UCSD-AML1 (cell line): ENCODE measurements around the gene CCDC82.

Source experiments
- DNase-seq: peaks from one replicate; lab custom pipeline; 2025; ENCODE audit not compliant: unreplicated experiment; lab: John Stamatoyannopoulos, UW

The CCDC82 gene

DNA sequence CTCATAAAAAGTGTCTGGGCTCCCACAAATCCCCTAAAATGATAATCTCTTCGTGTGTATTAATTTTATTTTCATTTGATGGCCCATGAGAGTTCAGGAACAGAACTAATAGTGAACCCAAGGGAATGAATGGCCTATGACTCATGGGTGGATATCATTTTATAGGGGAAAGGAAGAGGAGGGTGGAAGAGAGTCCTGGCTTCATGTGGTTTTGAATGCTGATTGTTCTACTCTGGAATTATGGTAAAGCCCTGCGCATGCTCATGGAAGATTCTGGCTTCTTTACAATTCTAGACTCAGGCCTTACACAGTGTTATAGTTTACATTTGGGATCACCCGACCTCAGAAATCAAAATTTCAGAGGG, 82.0 kb downstream of the CCDC82 start:
- DNase-seq: no peak

GRCh38 chr11:96306933-96307775, 82.6 kb downstream of the CCDC82 start:
- DNase-seq: no peak

DNA sequence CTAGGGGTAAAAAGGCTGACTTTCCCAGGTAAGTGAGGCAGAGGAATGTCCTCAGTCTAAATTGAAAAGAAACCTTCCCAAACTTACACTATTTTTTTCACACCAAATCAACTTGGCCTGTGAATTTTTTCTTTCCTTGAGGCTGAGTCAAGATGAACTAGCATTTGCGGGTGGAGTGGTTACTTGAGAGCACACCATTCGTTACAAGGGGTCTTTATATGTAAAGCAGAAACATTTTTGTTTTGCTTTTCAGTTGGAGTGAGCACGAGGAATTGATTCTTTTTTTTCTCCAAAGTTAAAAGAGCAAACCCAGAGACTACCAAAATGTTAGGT, 83.1 kb downstream of the CCDC82 start:
- DNase-seq: no peak

DNA sequence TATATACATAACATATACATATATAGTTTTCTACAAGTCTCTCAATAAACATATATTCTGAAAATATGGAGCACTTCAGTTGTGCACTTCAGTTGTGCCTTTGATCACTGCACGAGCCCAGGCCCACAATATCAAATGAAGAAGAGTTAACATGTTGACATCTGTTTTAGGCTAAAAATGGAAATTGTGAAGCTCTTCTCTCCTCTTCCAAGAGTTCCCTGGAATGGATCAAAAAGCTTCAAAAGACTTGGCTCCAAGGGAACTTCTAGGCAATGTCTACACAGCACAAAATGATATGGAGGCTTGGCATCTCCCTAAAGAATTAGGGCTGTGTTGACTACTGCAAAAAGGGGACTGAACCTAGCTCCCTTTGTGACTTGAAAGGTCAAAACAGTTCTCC, 83.6 kb downstream of the CCDC82 start:
- DNase-seq: no peak

DNA sequence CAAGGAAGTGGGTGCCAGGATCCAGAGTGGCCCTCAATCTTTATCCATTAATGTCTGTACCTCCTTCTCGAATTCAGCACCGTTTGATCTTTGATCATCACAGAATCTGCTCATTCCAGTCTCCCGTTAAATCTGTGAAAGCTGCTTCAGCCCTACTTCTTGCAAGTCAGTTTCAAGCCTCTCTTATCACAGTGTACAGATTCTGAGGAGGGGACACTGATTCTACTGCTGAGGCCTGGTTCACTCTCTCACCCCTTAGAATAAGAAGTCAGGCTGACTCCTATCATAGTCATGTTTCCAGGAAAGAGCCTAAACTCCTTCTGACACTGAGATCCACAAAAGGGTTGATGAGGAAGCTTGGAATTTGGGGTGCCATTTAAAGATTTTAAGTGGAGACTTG, 85.7 kb downstream of the CCDC82 start:
- DNase-seq: no peak

DNA sequence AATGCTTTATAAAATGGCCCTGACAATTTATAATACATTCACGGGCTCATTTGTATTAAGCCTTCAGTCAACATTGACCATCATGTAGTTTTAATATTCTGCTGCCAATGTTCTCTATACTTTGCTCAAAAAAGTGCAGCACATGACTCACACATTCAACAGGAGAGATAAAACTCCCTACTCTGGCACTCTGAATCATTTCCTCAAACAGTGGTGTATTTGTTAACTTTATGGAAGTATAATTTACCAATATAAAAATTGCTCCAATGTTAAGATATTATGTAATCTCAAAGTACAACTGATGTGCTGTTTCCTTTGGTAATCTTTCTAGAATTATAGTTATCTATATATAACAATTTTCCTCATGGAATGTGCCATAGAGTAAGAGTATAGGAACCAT, 86.6 kb downstream of the CCDC82 start:
- no peak for DNase-seq
